BJ (cell line): ENCODE results near the gene RAD51B. TPM values are rescaled to one million over a fixed set of nuclear protein-coding genes. Genes with fewer than 3 reads are reported as not detected.

Experiments used
- CTCF ChIA-PET: fragments of 350-600 bp; formaldehyde crosslinking; extraction: SDS; loops from one replicate; lab custom pipeline; 2021; ENCODE audit warnings: antibody characterized with exemption, inconsistent platforms; lab: Yijun Ruan, JAX
- POLR2A ChIA-PET: fragments of 300-600 bp; sonication (Branson Sonifier 250); formaldehyde crosslinking; extraction: SDS; loops from one replicate; lab custom pipeline; 2021; ENCODE audit warnings: antibody characterized with exemption; lab: Charles Lee
- DNase-seq: peaks from one replicate; pipeline ENCODE4 v3.0.0-alpha.2; 2011; ENCODE audit warnings: low read depth
- H3K27me3 ChIP-seq: 2 replicates; pipeline ENCODE4 v1.6.0; 2011; ENCODE audit warnings: low read length; ENCODE audit not compliant: control insufficient read depth, insufficient read depth
- H3K36me3 ChIP-seq: 2 replicates; pipeline ENCODE4 v1.5.1; 2011; ENCODE audit warnings: low read length; ENCODE audit not compliant: control insufficient read depth, insufficient read depth
- H3K4me3 ChIP-seq: 2 replicates; pipeline ENCODE4 v1.5.1; 2011; ENCODE audit warnings: low read depth, mild to moderate bottlenecking, control low read depth, low read length
- CTCF ChIP-seq: IDR thresholded peaks from 2 replicates; pipeline ENCODE4 v1.5.1; 2011; ENCODE audit warnings: low read depth, mild to moderate bottlenecking, control low read depth, inconsistent platforms, low read length, moderate library complexity; ENCODE audit not compliant: insufficient read depth
- polyA plus RNA-seq: library from polyadenylated mRNA; depleted of rRNA; stranded (reverse); fragments of >200 nt; gene quantifications from 2 replicates; pipeline ENCODE4 v1.2.3, GENCODE V29; 2011

The RAD51B gene
- polyA plus RNA-seq, 1 experiment: 5.6 TPM

GRCh38 chr14:68623307-68623706 is 803.7 kb downstream of the RAD51B start:
- DNase-seq: no peak
- POLR2A ChIA-PET: no interaction called here
- Histone ChIP-seq H3K36me3 (no peaks in the 10 kb centered on the region), H3K27me3 (no peaks in the 10 kb centered on the region), H3K4me3 (no peak overlapping the region)
- CTCF ChIA-PET: no interaction called here
- no peak for TF ChIP-seq CTCF

- no peaks in the 10 kb centered on the region for H3K27me3 ChIP-seq
- no peak overlapping the region for H3K4me3 ChIP-seq
- CTCF ChIA-PET: no interaction called here
- no peaks in the 10 kb centered on the region for H3K36me3 ChIP-seq
- DNase-seq: no peak
- no peak for TF ChIP-seq CTCF
- POLR2A ChIA-PET: no interaction called here
These were observed 804.2 kb downstream of the RAD51B start for GRCh38 chr14:68623826-68624225.

- TF ChIP-seq CTCF: no peak
- H3K27me3 ChIP-seq: no peaks in the 10 kb centered on the region
- ChIA-PET POLR2A (no interaction called here), CTCF (interaction anchor here (1.4 kb wide), 1 partner anchor 9 kb away, joined by 3 read pairs; no protein-coding TSS in a partner anchor)
- H3K36me3 ChIP-seq: no peaks in the 10 kb centered on the region
- DNase-seq: no peak
- H3K4me3 ChIP-seq: no peak overlapping the region
These were observed 805.1 kb downstream of the RAD51B start for GRCh38 chr14:68624541-68625220.

- no peaks in the 10 kb centered on the region for H3K36me3 ChIP-seq
- POLR2A ChIA-PET: no interaction called here
- CTCF ChIA-PET: interaction anchor here (1.4 kb wide), 1 partner anchor 8 kb away, joined by 3 read pairs; no protein-coding TSS in a partner anchor
- no peak for DNase-seq
- H3K27me3 ChIP-seq: no peaks in the 10 kb centered on the region
- no peak overlapping the region for H3K4me3 ChIP-seq
- no peak for TF ChIP-seq CTCF
These were observed 805.9 kb downstream of the RAD51B start for GRCh38 chr14:68625366-68626090.

GRCh38 chr14:68626386-68626785 is 806.8 kb downstream of the RAD51B start:
- TF ChIP-seq CTCF: no peak
- no peak overlapping the region for H3K4me3 ChIP-seq
- ChIA-PET POLR2A (no interaction called here), CTCF (no interaction called here)
- H3K27me3 ChIP-seq: no peaks in the 10 kb centered on the region
- H3K36me3 ChIP-seq: no peaks in the 10 kb centered on the region
- no peak for DNase-seq
